Stimulated activated CD4-positive, alpha-beta T cell treated with anti-CD3 and anti-CD28 coated beads, Interleukin-15, amount 100 ng/mL, for 1 hour (primary cell): ENCODE results near the gene SCARF2.
"Not testable (repeated sequence)": the region's sequence is repeated elsewhere in the genome, so short reads cannot be mapped to it uniquely, and the experiment has no call there.

ENCODE experiments used
- DNase-seq, 2 donors: peaks; one replicate each; pipeline ENCODE4 v3.0.0-alpha.2; 2020; ENCODE audit warnings: low read depth in 1 of 2, low spot score in 1 of 2

Gene SCARF2

GRCh38 chr22:20427945-20428417 lies 9.6 kb downstream of the SCARF2 start:
- no peak for DNase-seq

- DNase-seq: no peak
Observed at GRCh38 chr22:20427104-20427944, 10.3 kb downstream of the SCARF2 start.

- DNase-seq: no peak
Observed at GRCh38 chr22:20426259-20426615, 11.4 kb downstream of the SCARF2 start.

- no peak for DNase-seq
Observed at GRCh38 chr22:20425566-20426258, 11.9 kb downstream of the SCARF2 start.

- no peak for DNase-seq
Observed at GRCh38 chr22:20424932-20425565, 12.6 kb downstream of the SCARF2 start.

GRCh38 chr22:20424568-20424931 lies 13.1 kb downstream of the SCARF2 start:
- DNase-seq: no peak

GRCh38 chr22:20423906-20424551 lies 13.6 kb downstream of the SCARF2 start:
- DNase-seq: no peak

GRCh38 chr22:20423008-20423905 lies 14.4 kb downstream of the SCARF2 start:
- no peak for DNase-seq

- DNase-seq: no peak
Observed at GRCh38 chr22:20422271-20423007, 15.2 kb downstream of the SCARF2 start.

GRCh38 chr22:20421507-20421874 lies 16.1 kb downstream of the SCARF2 start:
- no peak for DNase-seq

- no peak for DNase-seq
Observed at GRCh38 chr22:20420157-20420842, 17.3 kb downstream of the SCARF2 start.

- DNase-seq: no peak
Observed at GRCh38 chr22:20419664-20419951, 18.0 kb downstream of the SCARF2 start.

GRCh38 chr22:20418211-20418788 lies 19.3 kb downstream of the SCARF2 start:
- peak; percentile 47 to 56 for DNase-seq

- DNase-seq: not testable (repeated sequence)
Observed at GRCh38 chr22:20415699-20416098, 21.9 kb downstream of the SCARF2 start.

- DNase-seq: not testable (repeated sequence)
Observed at GRCh38 chr22:20415241-20415640, 22.4 kb downstream of the SCARF2 start.

- DNase-seq: no peak
Observed at GRCh38 chr22:20414450-20414849, 23.2 kb downstream of the SCARF2 start.

- DNase-seq: no peak
Observed at GRCh38 chr22:20414059-20414440, 23.6 kb downstream of the SCARF2 start.

GRCh38 chr22:20413217-20414058 lies 24.2 kb downstream of the SCARF2 start:
- no peak for DNase-seq
